Measurements from ENCODE around the gene SLC48A1. TPM values are rescaled to one million over a fixed set of nuclear protein-coding genes. Genes with fewer than 3 reads are reported as not detected.
A peak's percentile ranks its signal among the peaks of the same experiment; 100 is the strongest.

SLC48A1 gene
- total RNA-seq, 1 experiment from 2014 or later = 37.5 TPM

GRCh38 chr12:47822863-47823262, 49.8 kb downstream of the SLC48A1 start:
- CTCF ChIA-PET = interaction anchor here (0.6 to 7.8 kb wide), 2 partner anchors 14 to 199 kb away, joined by 3 to 113 read pairs; no protein-coding TSS in a partner anchor
- Mint-ChIP-seq H3K9me3 (ENCODE audit: unreplicated experiment) (no peaks in the 10 kb centered on the region), H3K36me3 (ENCODE audit: insufficient read depth, unreplicated experiment) (peaks cover 12% of the 10 kb centered on the region), H3K4me1 (ENCODE audit: low read depth, unreplicated experiment) (peaks cover 57% of the 10 kb centered on the region), H3K27ac (ENCODE audit: unreplicated experiment) (peak overlapping the region; percentile 99), H3K4me3 (ENCODE audit: unreplicated experiment) (no peak overlapping the region), H3K27me3 (ENCODE audit: insufficient read depth, unreplicated experiment) (no peaks in the 10 kb centered on the region)
- no TSS peak for BruUV-seq (replicated peaks)
- POLR2A ChIA-PET = no interaction called here
- Histone ChIP-seq H3K36me3 (ENCODE audit: control insufficient read depth, insufficient read depth, low read length) (no peaks in the 10 kb centered on the region), H3K9me3 (no peaks in the 10 kb centered on the region), H3K4me1 (peaks cover 47% of the 10 kb centered on the region), H3K4me3 (ENCODE audit: low read depth, low read length) (no peak overlapping the region), H3K27me3 (replicated peaks; ENCODE audit: control insufficient read depth, insufficient read depth, low read length) (no peaks in the 10 kb centered on the region)
- no peak for TF ChIP-seq CTCF (IDR thresholded peaks at IDR 0.05; ENCODE audit: insufficient read depth in 1 of 2, low read depth in 1 of 2, low read length in 1 of 2, severe bottlenecking in 1 of 2, unreplicated experiment in 1 of 2)
- intact Hi-C loops (cut with micrococcal nuclease; ENCODE audit: unreplicated experiment) = no loop called here
- DNase-seq = no peak

GRCh38 chr12:47823422-47824086, 50.5 kb downstream of the SLC48A1 start:
- DNase-seq = no peak
- H3K27me3 ChIP-seq (replicated peaks; ENCODE audit: control insufficient read depth, insufficient read depth, low read length) = no peaks in the 10 kb centered on the region
- ChIA-PET POLR2A (no interaction called here), CTCF (interaction anchor here (0.6 to 7.8 kb wide), 2 partner anchors 13 to 198 kb away, joined by 3 to 113 read pairs; no protein-coding TSS in a partner anchor)
- Mint-ChIP-seq H3K36me3 (ENCODE audit: insufficient read depth, unreplicated experiment) (peaks cover 12% of the 10 kb centered on the region), H3K27me3 (ENCODE audit: insufficient read depth, unreplicated experiment) (no peaks in the 10 kb centered on the region), H3K9me3 (ENCODE audit: unreplicated experiment) (no peaks in the 10 kb centered on the region), H3K27ac (ENCODE audit: unreplicated experiment) (peak overlapping the region; percentile 99), H3K4me3 (ENCODE audit: unreplicated experiment) (no peak overlapping the region), H3K4me1 (ENCODE audit: low read depth, unreplicated experiment) (peaks cover 54% of the 10 kb centered on the region)
- no peak overlapping the region for H3K4me3 ChIP-seq (ENCODE audit: low read depth, low read length)
- H3K36me3 ChIP-seq (ENCODE audit: control insufficient read depth, insufficient read depth, low read length) = no peaks in the 10 kb centered on the region
- intact Hi-C loops (cut with micrococcal nuclease; ENCODE audit: unreplicated experiment) = no loop called here
- peaks cover 46% of the 10 kb centered on the region for H3K4me1 ChIP-seq
- no peaks in the 10 kb centered on the region for H3K9me3 ChIP-seq
- TF ChIP-seq CTCF (IDR thresholded peaks at IDR 0.05; ENCODE audit: insufficient read depth in 1 of 2, low read depth in 1 of 2, low read length in 1 of 2, severe bottlenecking in 1 of 2, unreplicated experiment in 1 of 2) = no peak
- BruUV-seq (replicated peaks) = no TSS peak

GRCh38 chr12:47824198-47824597, 51.2 kb downstream of the SLC48A1 start:
- H3K27me3 ChIP-seq (replicated peaks; ENCODE audit: control insufficient read depth, insufficient read depth, low read length) = no peaks in the 10 kb centered on the region
- no peak overlapping the region for H3K4me3 Mint-ChIP-seq (ENCODE audit: unreplicated experiment)
- ChIA-PET CTCF (interaction anchor here (1.0 kb wide), 1 partner anchor 15 kb away, joined by 4 read pairs; no protein-coding TSS in a partner anchor), POLR2A (no interaction called here)
- H3K9me3 ChIP-seq = no peaks in the 10 kb centered on the region
- peaks cover 12% of the 10 kb centered on the region for H3K36me3 Mint-ChIP-seq (ENCODE audit: insufficient read depth, unreplicated experiment)
- peaks cover 54% of the 10 kb centered on the region for H3K4me1 Mint-ChIP-seq (ENCODE audit: low read depth, unreplicated experiment)
- no peaks in the 10 kb centered on the region for H3K27me3 Mint-ChIP-seq (ENCODE audit: insufficient read depth, unreplicated experiment)
- no peak for DNase-seq
- TF ChIP-seq CTCF (IDR thresholded peaks at IDR 0.05; ENCODE audit: insufficient read depth in 1 of 2, low read depth in 1 of 2, low read length in 1 of 2, severe bottlenecking in 1 of 2, unreplicated experiment in 1 of 2) = no peak
- H3K4me1 ChIP-seq = peaks cover 43% of the 10 kb centered on the region
- H3K36me3 ChIP-seq (ENCODE audit: control insufficient read depth, insufficient read depth, low read length) = no peaks in the 10 kb centered on the region
- BruUV-seq (replicated peaks) = no TSS peak
- intact Hi-C loops (cut with micrococcal nuclease; ENCODE audit: unreplicated experiment) = no loop called here
- no peaks in the 10 kb centered on the region for H3K9me3 Mint-ChIP-seq (ENCODE audit: unreplicated experiment)
- H3K27ac Mint-ChIP-seq (ENCODE audit: unreplicated experiment) = peak overlapping the region; percentile 34
- H3K4me3 ChIP-seq (ENCODE audit: low read depth, low read length) = no peak overlapping the region

Data from Caco-2 (cell line).